A549 (cell line): ENCODE results near the gene SLC6A6.

ENCODE experiments used
- BHLHE40 ChIP-seq: IDR thresholded peaks from 2 replicates; pipeline ENCODE4 v1.6.1; 2012; ENCODE audit warnings: low read depth, low read length, inconsistent platforms
- E2F6 ChIP-seq: IDR thresholded peaks from 2 replicates; pipeline ENCODE4 v1.6.1; 2012; ENCODE audit warnings: low read depth, borderline replicate concordance
- GATA3 ChIP-seq: IDR thresholded peaks from 2 replicates; pipeline ENCODE4 v1.6.1; 2012; ENCODE audit warnings: borderline replicate concordance
- JUN ChIP-seq, 2 experiments: fragments of >200 bp; sonication (Bioruptor Twin); formaldehyde crosslinking; IDR thresholded peaks; 2 replicates in 1 of 2; 3 replicates in 1 of 2; pipeline ENCODE4 v1.6.1; 2016 to 2017
- MAFK ChIP-seq: fragments of 450-650 bp; IDR thresholded peaks from 2 replicates; pipeline ENCODE4 v1.6.1; 2014; ENCODE audit not compliant: partially characterized antibody
- MYC ChIP-seq: IDR thresholded peaks from 2 replicates; pipeline ENCODE4 v1.6.1; 2012; ENCODE audit warnings: mild to moderate bottlenecking, inconsistent platforms, low read length, improper control_type of control experiment, borderline replicate concordance
- PBX3 ChIP-seq: IDR thresholded peaks from 2 replicates; pipeline ENCODE4 v1.6.1; 2012
- POLR2A ChIP-seq: IDR thresholded peaks from 2 replicates; pipeline ENCODE4 v1.6.1; 2012; ENCODE audit warnings: mild to moderate bottlenecking, low read length
- RFX5 ChIP-seq: fragments of 450-650 bp; IDR thresholded peaks from 2 replicates; pipeline ENCODE4 v1.7.1; 2014; ENCODE audit warnings: antibody characterized with exemption, mild to moderate bottlenecking, moderate library complexity
- SMC3 ChIP-seq: fragments of >200 bp; sonication (Bioruptor Twin); formaldehyde crosslinking; IDR thresholded peaks from 3 replicates; pipeline ENCODE4 v1.6.1; 2018; ENCODE audit warnings: inconsistent platforms
- TF ChIP-seq, protein P1 (sequence below): fragments of >200 bp; sonication (Bioruptor Twin); formaldehyde crosslinking; IDR thresholded peaks from 3 replicates; pipeline ENCODE4 v1.5.1; 2016
- TF ChIP-seq, protein P2 (sequence below): IDR thresholded peaks from 2 replicates; pipeline ENCODE4 v1.6.1; 2012
- TF ChIP-seq, protein P3 (sequence below): fragments of 150-350 bp; IDR thresholded peaks from 2 replicates; pipeline ENCODE4 v1.6.1; 2014; ENCODE audit warnings: low read depth, mild to moderate bottlenecking, low read length

DNA sequence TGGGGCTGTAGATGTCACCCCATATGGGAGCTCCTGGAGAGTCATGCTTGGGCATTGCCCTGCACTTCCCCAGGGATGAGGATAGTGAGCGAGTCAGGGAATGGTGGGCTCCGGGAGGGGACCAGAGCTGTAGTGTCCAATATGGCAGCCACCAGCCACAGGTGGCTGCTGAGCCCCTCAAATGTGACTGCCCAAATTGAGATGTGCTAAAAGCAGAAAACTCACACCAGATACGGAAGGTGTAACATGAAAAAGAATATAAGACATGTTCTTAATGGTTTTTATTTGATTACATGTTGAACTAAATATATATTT is 106.1 kb downstream of the SLC6A6 start:
- no peak for TF ChIP-seq POLR2A
- TF ChIP-seq JUN (IDR thresholded peaks at IDR 0.05) = no peak
- TF ChIP-seq, protein P1, sequence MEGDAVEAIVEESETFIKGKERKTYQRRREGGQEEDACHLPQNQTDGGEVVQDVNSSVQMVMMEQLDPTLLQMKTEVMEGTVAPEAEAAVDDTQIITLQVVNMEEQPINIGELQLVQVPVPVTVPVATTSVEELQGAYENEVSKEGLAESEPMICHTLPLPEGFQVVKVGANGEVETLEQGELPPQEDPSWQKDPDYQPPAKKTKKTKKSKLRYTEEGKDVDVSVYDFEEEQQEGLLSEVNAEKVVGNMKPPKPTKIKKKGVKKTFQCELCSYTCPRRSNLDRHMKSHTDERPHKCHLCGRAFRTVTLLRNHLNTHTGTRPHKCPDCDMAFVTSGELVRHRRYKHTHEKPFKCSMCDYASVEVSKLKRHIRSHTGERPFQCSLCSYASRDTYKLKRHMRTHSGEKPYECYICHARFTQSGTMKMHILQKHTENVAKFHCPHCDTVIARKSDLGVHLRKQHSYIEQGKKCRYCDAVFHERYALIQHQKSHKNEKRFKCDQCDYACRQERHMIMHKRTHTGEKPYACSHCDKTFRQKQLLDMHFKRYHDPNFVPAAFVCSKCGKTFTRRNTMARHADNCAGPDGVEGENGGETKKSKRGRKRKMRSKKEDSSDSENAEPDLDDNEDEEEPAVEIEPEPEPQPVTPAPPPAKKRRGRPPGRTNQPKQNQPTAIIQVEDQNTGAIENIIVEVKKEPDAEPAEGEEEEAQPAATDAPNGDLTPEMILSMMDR = no peak
- no peak for TF ChIP-seq BHLHE40
- TF ChIP-seq, protein P2, sequence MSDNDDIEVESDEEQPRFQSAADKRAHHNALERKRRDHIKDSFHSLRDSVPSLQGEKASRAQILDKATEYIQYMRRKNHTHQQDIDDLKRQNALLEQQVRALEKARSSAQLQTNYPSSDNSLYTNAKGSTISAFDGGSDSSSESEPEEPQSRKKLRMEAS = no peak
- TF ChIP-seq E2F6 = no peak
- no peak for TF ChIP-seq MYC
- no peak for TF ChIP-seq GATA3
- TF ChIP-seq RFX5 = no peak
- TF ChIP-seq, protein P3, sequence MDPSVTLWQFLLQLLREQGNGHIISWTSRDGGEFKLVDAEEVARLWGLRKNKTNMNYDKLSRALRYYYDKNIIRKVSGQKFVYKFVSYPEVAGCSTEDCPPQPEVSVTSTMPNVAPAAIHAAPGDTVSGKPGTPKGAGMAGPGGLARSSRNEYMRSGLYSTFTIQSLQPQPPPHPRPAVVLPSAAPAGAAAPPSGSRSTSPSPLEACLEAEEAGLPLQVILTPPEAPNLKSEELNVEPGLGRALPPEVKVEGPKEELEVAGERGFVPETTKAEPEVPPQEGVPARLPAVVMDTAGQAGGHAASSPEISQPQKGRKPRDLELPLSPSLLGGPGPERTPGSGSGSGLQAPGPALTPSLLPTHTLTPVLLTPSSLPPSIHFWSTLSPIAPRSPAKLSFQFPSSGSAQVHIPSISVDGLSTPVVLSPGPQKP = no peak
- TF ChIP-seq SMC3 = no peak
- TF ChIP-seq PBX3 = no peak
- TF ChIP-seq MAFK = no peak
